HepG2 (cell line): Measurements from ENCODE around the gene CMTM4. TPM values are rescaled to one million over a fixed set of nuclear protein-coding genes. Genes with fewer than 3 reads are reported as not detected.

Source experiments
- ATF2 ChIP-seq: sonication (generic); formaldehyde crosslinking; IDR thresholded peaks from 2 replicates; pipeline ENCODE4 v1.4.0; 2020; ENCODE audit warnings: missing genetic modification reagents
- HOXA9 ChIP-seq: sonication (generic); formaldehyde crosslinking; IDR thresholded peaks from 2 replicates; pipeline ENCODE4 v1.8.1; 2022; ENCODE audit warnings: missing genetic modification reagents, mild to moderate bottlenecking, moderate library complexity, borderline replicate concordance
- KDM3A ChIP-seq: IDR thresholded peaks from 2 replicates; pipeline ENCODE4 v1.6.1; 2018; ENCODE audit warnings: low read depth, missing compliant biosample characterization
- MZF1 ChIP-seq: sonication (generic); formaldehyde crosslinking; IDR thresholded peaks from 2 replicates; pipeline ENCODE4 v1.8.1; 2023; ENCODE audit warnings: mild to moderate bottlenecking, missing genetic modification reagents, borderline replicate concordance
- SMAD9 ChIP-seq: sonication (generic); formaldehyde crosslinking; IDR thresholded peaks from 2 replicates; pipeline ENCODE4 v1.5.1; 2020; ENCODE audit warnings: mild to moderate bottlenecking, missing genetic modification reagents
- TERF1 ChIP-seq: sonication (generic); formaldehyde crosslinking; IDR thresholded peaks from 2 replicates; pipeline ENCODE4 v1.8.0; 2022; ENCODE audit warnings: mild to moderate bottlenecking, missing genetic modification reagents, moderate library complexity
- ZBTB33 ChIP-seq: sonication (generic); formaldehyde crosslinking; IDR thresholded peaks from 2 replicates; pipeline ENCODE4 v1.4.0; 2020; ENCODE audit warnings: missing genetic modification reagents
- ZBTB40 ChIP-seq, 2 experiments: fragments of 450-650 bp in 1 of 2; sonication (generic) in 1 of 2; formaldehyde crosslinking in 1 of 2; IDR thresholded peaks; 2 replicates each; pipeline versions ENCODE4 v1.6.1 to v1.8.0; 2016 to 2022; ENCODE audit warnings: antibody characterized with exemption in 1 of 2, mild to moderate bottlenecking in 1 of 2, missing genetic modification reagents in 1 of 2
- ZGPAT ChIP-seq: IDR thresholded peaks from 2 replicates; pipeline ENCODE4 v1.6.1; 2016; ENCODE audit warnings: mild to moderate bottlenecking
- ZNF468 ChIP-seq: sonication (generic); formaldehyde crosslinking; IDR thresholded peaks from 2 replicates; pipeline ENCODE4 v1.8.0; 2022; ENCODE audit warnings: mild to moderate bottlenecking, moderate library complexity, missing genetic modification reagents
- ZNF496 ChIP-seq: sonication (generic); formaldehyde crosslinking; IDR thresholded peaks from 2 replicates; pipeline ENCODE4 v1.8.1; 2023; ENCODE audit warnings: mild to moderate bottlenecking, moderate library complexity, missing genetic modification reagents; ENCODE audit not compliant: insufficient replicate concordance
- polyA plus RNA-seq, 8 experiments: library from polyadenylated mRNA; depleted of rRNA in 3 of 8; stranded (reverse) in 7 of 8; unstranded in 1 of 8; fragments of >200 nt; fragmentation: Illumina TruSeq in 4 of 8; extraction: Trizol in 4 of 8; gene quantifications; 2 replicates each; pipeline versions ENCODE4 v1.2.1 to v1.2.3, GENCODE V29; 2011 to 2016; ENCODE audit warnings: low read depth in 4 of 8, missing spikeins in 1 of 8, mixed read lengths in 1 of 8; ENCODE audit not compliant: insufficient read depth in 1 of 8
- total RNA-seq, 5 experiments: library from RNA; depleted of rRNA; stranded (reverse); fragments of >200 nt; fragmentation: Illumina TruSeq; extraction: Trizol; gene quantifications; 2 replicates each; pipeline ENCODE4 v1.2.3, GENCODE V29; 2016; ENCODE audit warnings: low read depth in 1 of 5

The CMTM4 gene
- total and polyA plus RNA-seq, 2 of the 13 experiments (the other 11 are each of a cell fraction or from before 2014, with no cell fraction given): 32.0 to 36.3 TPM

- TF ChIP-seq TERF1 (CRISPR knock-in tag): no peak
- TF ChIP-seq ZBTB33 (CRISPR knock-in tag): no peak
- TF ChIP-seq ZNF496 (CRISPR knock-in tag): no peak
- peak; percentile 30; the same call in 1 of the 2 replicates for TF ChIP-seq ATF2 (CRISPR knock-in tag)
- no peak for TF ChIP-seq SMAD9 (CRISPR knock-in tag)
- TF ChIP-seq KDM3A (CRISPR knock-in tag): no peak
- TF ChIP-seq ZBTB40 (IDR thresholded peaks at IDR 0.05): no peak
- peak; percentile 65; the same call in 1 of the 2 replicates for TF ChIP-seq ZBTB40 (CRISPR knock-in tag; IDR thresholded peaks at IDR 0.05)
- TF ChIP-seq HOXA9: no peak; the same call in 1 of the 2 replicates
- 0 out of 2 replicates have a peak, but pooled peaks have one; percentile 51 for TF ChIP-seq ZNF468 (CRISPR knock-in tag)
- 0 out of 2 replicates have a peak, but pooled peaks have one; percentile 11 for TF ChIP-seq MZF1 (CRISPR knock-in tag)
- no peak; the same call in 1 of the 2 replicates for TF ChIP-seq ZGPAT (CRISPR knock-in tag)
Observed at GRCh38 chr16:66695935-66696668, 441 bp downstream of the CMTM4 start (continued).
